Aorta (tissue), 5 donors: ENCODE measurements around the gene CABP2. TPM values are rescaled to one million over a fixed set of nuclear protein-coding genes. Genes with fewer than 3 reads are reported as not detected.
"Not testable (repeated sequence)": the region's sequence is repeated elsewhere in the genome, so short reads cannot be mapped to it uniquely, and the experiment has no call there.

Source experiments
- ATAC-seq: fragments of 200-7000 bp; cut with Tn5 transposase; one replicate; pipeline ENCODE4 v1.9.1; 2022; ENCODE audit warnings: moderate library complexity; ENCODE audit not compliant: low FRiP score
- DNase-seq, 2 donors: peaks; one replicate each; pipeline ENCODE4 v3.0.0-alpha.2; 2020
- H3K27ac ChIP-seq, 2 donors: one replicate each; pipeline ENCODE4 v1.5.1; 2013; ENCODE audit warnings: low read length in 2 of 2, mild to moderate bottlenecking in 2 of 2, moderate library complexity in 2 of 2, control low read depth in 1 of 2, inconsistent platforms in 1 of 2, low read depth in 1 of 2
- H3K27me3 ChIP-seq, 2 donors: one replicate each; pipeline ENCODE4 v1.6.1; 2013; ENCODE audit warnings: control low read depth in 1 of 2, low read length in 1 of 2, mild to moderate bottlenecking in 1 of 2, moderate library complexity in 1 of 2; ENCODE audit not compliant: insufficient read depth in 2 of 2, control insufficient read depth in 1 of 2
- H3K36me3 ChIP-seq, 2 donors: one replicate each; pipeline ENCODE4 v1.6.1; 2013; ENCODE audit warnings: control low read depth in 1 of 2, low read length in 1 of 2, mild to moderate bottlenecking in 1 of 2; ENCODE audit not compliant: insufficient read depth in 2 of 2, control insufficient read depth in 1 of 2
- H3K4me1 ChIP-seq, 2 donors: one replicate each; pipeline ENCODE4 v1.6.1; 2013; ENCODE audit warnings: low read length in 2 of 2, control low read depth in 1 of 2, mild to moderate bottlenecking in 1 of 2, moderate library complexity in 1 of 2; ENCODE audit not compliant: insufficient read depth in 2 of 2, control insufficient read depth in 1 of 2
- H3K4me3 ChIP-seq, 2 donors: one replicate each; pipeline ENCODE4 v1.5.1; 2013; ENCODE audit warnings: low read length in 2 of 2, control low read depth in 1 of 2, mild to moderate bottlenecking in 1 of 2
- H3K9me3 ChIP-seq: one replicate; pipeline ENCODE4 v1.6.1; 2013; ENCODE audit warnings: mild to moderate bottlenecking, low read length; ENCODE audit not compliant: control insufficient read depth
- WGBS, 2 donors: extraction: QIAGEN DNeasy Blood & Tissue Kit; methylation state at CpG; one replicate each; pipeline ENCODE4 v1.1.7; 2013; 5-methylcytosine and 5-hydroxymethylcytosine counted together
- intact Hi-C, 2 donors: fragments of 100-400 bp; cut with DNase I; formaldehyde crosslinking; loops; one replicate each; pipeline versions ENCODE4 v1.14.2 to v1.15.0; 2022
- polyA plus RNA-seq, 2 donors: library from polyadenylated mRNA; stranded (reverse); fragments of 200-250 nt; gene quantifications; one replicate each; pipeline ENCODE4 v1.2.3, GENCODE V29; 2013
- total RNA-seq, 2 donors: library from RNA; stranded (reverse); fragmentation: NEBNext Ultra II Directional; extraction: Animal tissue kit (Norgen Biotek cat#: 25700); gene quantifications; one replicate each; pipeline ENCODE4 v1.2.1, GENCODE V29; 2021
- donor health status: healthy with polysubstance abuse.
- donor health status: Bipolar disorder and iron deficiency.
- donor health status: DM: no; HTN: no; CAD: no.
- donor health status: DM: no; HTN: no; CAD: no.
- donor health status: DM: yes; HTN: yes; CAD: no.

CABP2 gene
- total and polyA plus RNA-seq, 4 donors = not detected

DNA sequence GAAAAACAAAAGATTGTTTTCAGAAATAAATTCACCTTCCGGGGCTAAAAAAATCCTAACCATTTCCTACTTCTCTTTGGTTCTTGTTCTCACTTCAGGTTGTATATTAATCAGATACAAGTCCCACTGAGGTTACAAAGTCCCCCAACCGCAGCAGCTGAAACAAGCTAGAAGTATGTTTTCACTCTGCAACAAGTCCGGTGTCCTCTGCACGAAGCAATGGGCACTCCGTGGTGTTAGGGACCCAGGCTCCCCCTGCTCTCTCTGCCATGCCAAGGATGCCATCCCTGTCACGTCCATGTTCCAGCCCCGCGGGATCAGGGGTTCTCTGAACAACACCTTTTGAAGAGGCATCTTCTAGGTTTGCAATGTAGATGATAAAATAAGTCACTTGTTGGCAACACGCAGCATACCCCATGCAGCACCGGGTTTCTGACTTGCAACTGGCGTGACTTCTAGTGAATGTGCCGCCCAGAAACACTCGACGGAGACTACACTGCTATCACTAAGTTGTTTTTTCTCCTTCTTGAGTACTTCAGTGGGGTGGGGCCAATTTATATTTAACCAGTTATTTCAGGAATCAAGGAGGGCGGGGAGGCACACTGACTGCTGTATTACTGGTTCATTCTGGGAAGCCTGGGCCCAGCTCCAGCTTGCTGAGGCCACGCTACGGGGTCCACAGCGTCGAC, 35.0 kb upstream of the CABP2 start:
- peak; percentile 70 for ATAC-seq
- intact Hi-C loops = loop anchor here (1.0 to 5.0 kb wide), 2 partner anchors 25 to 51 kb away; partner anchors contain the start of genes CDK2AP2 (in 1 of the 2), GSTP1 (in 1 of the 2) and PITPNM1 (in 1 of the 2)
- Histone ChIP-seq H3K27me3 (no peaks in the 10 kb centered on the region), H3K9me3 (no peaks in the 10 kb centered on the region), H3K36me3 (no peaks in the 10 kb centered on the region), H3K4me3 (peak overlapping the region in 1 of 2 donors; percentile 18), H3K4me1 (peaks cover 0 to 3% of the 10 kb centered on the region in 2 donors), H3K27ac (peak overlapping the region; percentile 52 to 90)
- WGBS, 2 donors = 2 to 5% methylated on average over 19 of the region's 19 CpGs
- DNase-seq = peak; percentile 82 to 90

DNA sequence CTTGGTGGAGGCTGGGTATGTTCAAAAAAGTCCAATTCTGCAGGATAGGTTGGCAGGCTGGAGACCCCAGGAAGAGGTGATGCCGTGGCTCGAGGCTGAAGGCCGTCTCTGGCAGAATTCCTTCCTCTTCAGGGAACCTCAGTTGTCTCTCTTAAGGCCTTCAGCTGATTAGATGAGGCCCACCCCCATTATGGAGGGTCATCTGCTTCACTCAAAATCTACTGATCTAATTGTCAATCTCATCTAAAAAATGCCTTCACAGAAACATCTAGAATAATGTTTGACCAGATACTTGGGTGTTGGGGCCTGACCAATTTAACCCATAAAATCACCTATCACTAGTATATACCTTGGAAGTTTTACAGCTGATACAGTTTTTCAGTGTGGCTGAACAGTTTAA, 33.0 kb upstream of the CABP2 start:
- Histone ChIP-seq H3K27me3 (no peaks in the 10 kb centered on the region), H3K9me3 (no peaks in the 10 kb centered on the region), H3K4me3 (no peak overlapping the region), H3K27ac (no peak overlapping the region), H3K4me1 (peaks cover 0 to 3% of the 10 kb centered on the region in 2 donors), H3K36me3 (no peaks in the 10 kb centered on the region)
- intact Hi-C loops = loop anchor here in 1 of 2 donors (5.0 kb wide), 1 partner anchor 49 kb away; the partner anchor contains the start of genes CDK2AP2 and PITPNM1
- DNase-seq (no peak), ATAC-seq (no peak)
- 91 to 94% methylated on average over 3 of the region's 3 CpGs for WGBS, 2 donors

- H3K27ac ChIP-seq, DNase-seq, intact Hi-C loops: not testable (repeated sequence)
These were observed 28.5 kb upstream of the CABP2 start for GRCh38 chr11:67551697-67552096.

DNA sequence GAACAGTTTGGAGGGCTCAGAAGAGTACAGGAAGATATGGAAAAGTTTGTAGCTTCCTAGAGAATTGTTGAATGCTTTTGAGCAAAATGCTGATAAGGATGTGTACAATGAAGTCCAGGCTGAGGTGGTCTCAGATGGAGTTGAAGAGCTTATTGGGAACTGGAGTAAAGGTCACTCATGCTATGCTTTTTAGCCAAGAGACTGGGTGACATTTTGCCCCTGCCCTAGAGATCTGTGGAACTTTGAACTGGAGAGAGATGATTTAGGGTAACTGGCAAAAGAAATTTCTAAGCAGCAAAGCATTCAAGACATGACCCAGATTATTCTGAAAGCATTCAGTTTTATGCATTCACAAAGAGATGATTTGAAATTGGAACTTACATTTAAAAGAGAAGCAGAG, 27.9 kb upstream of the CABP2 start:
- Histone ChIP-seq H3K4me1 (no peaks in the 10 kb centered on the region), H3K27me3 (no peaks in the 10 kb centered on the region), H3K4me3 (no peak overlapping the region), H3K9me3 (no peaks in the 10 kb centered on the region), H3K36me3 (no peaks in the 10 kb centered on the region), H3K27ac (no peak overlapping the region)
- intact Hi-C loops = no loop called here
- ATAC-seq (no peak), DNase-seq (no peak)

More at GRCh38 chr11:67551697-67552096, 28.5 kb upstream of the CABP2 start:
- not testable (repeated sequence) for H3K4me1 ChIP-seq, H3K9me3 ChIP-seq, ATAC-seq, H3K27me3 ChIP-seq, H3K4me3 ChIP-seq, H3K36me3 ChIP-seq

DNA sequence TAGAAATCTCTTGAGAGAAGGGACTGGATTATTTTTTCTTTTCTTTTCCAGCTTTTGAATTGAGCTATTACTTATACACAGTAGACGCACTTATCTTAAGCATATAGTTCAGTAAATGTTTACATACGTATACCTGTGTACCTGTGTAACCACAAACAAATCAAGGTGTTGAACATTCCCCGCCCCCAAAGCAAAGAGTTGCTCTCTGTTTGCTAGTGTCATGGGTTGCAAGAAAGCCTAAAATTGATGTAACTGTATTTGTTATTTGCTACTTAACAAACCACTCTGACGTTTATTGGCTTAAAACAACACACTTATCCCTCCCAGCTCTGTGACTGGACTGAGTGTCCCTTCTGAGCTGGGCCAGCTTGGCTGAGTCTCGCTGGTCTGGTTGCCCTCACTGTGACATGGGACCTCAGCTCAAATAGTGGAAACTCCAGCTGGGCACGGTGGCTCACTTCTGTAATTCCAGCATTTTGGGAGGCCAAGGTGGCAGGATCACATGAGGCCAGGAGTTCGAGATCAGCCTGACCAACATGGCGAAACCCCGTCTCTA, 25.4 kb upstream of the CABP2 start:
- Histone ChIP-seq H3K4me3 (no peak overlapping the region), H3K4me1 (no peaks in the 10 kb centered on the region), H3K27ac (no peak overlapping the region), H3K9me3 (no peaks in the 10 kb centered on the region), H3K36me3 (no peaks in the 10 kb centered on the region), H3K27me3 (no peaks in the 10 kb centered on the region)
- intact Hi-C loops = no loop called here
- WGBS, 2 donors = 86 to 87% methylated on average over 9 of the region's 9 CpGs
- DNase-seq = no peak
- no peak for ATAC-seq

GRCh38 chr11:67548112-67548511, 24.9 kb upstream of the CABP2 start:
- WGBS, 2 donors = 77 to 79% methylated on average over 4 of the region's 4 CpGs
- H3K27ac ChIP-seq, ATAC-seq, H3K27me3 ChIP-seq, H3K4me1 ChIP-seq, H3K36me3 ChIP-seq, intact Hi-C loops, DNase-seq, H3K4me3 ChIP-seq, H3K9me3 ChIP-seq: not testable (repeated sequence)

DNA sequence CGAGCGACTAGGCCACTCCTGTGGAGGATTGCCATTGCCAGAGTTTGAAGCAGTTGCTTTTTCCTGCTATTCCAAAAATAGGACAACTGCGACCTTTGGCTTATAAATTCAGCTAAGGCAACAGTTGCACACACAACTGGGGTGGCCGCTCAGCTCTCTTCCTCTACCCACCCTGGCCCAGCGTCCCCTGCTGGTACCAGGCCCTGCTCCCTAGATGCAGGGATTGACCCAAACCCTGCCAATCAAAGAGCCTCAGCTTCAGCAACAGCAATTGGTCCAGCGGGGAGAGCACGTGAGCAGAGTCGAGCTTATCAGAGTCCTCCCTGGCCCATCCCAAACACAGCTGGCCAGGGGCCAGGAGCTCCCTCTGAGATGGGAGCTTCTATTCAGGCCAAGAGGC, 22.0 kb upstream of the CABP2 start:
- 53 to 60% methylated on average over 8 of the region's 8 CpGs for WGBS, 2 donors
- no peaks in the 10 kb centered on the region for H3K9me3 ChIP-seq
- H3K36me3 ChIP-seq = no peaks in the 10 kb centered on the region
- no peak for DNase-seq
- intact Hi-C loops = no loop called here
- ATAC-seq = no peak
- no peak overlapping the region for H3K4me3 ChIP-seq
- no peaks in the 10 kb centered on the region for H3K27me3 ChIP-seq
- H3K4me1 ChIP-seq = no peaks in the 10 kb centered on the region
- no peak overlapping the region for H3K27ac ChIP-seq

DNA sequence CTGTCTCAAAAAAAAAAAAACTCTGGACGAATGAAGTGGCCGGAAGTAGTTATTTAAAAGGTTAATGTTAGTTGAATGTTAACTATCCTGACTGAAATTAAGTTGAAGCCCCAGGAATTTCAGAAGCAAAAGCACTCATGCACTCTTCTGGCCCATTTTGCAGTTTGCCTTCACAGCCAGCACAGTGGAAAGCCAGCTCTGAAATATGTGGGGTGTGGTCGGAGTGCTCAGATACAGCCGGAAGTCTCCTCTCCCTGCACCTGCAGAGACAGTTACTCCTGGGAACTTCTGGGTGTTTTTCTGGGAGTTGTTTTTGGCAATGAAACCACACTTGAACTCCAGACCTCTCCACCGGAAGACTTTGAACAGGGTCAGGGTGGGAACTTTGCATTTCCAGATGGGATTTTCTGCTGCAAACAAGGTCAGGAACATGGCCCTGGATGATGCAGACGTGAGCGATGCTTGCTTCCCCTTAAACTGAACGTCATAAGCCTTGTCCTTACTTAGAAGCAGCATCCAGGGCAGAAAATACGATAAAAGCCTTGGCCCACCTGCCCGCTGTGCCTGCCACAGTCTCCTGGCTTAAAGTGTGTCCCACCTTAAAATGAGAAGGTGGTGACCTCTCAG, 21.5 kb upstream of the CABP2 start:
- no peaks in the 10 kb centered on the region for H3K4me1 ChIP-seq

DNA sequence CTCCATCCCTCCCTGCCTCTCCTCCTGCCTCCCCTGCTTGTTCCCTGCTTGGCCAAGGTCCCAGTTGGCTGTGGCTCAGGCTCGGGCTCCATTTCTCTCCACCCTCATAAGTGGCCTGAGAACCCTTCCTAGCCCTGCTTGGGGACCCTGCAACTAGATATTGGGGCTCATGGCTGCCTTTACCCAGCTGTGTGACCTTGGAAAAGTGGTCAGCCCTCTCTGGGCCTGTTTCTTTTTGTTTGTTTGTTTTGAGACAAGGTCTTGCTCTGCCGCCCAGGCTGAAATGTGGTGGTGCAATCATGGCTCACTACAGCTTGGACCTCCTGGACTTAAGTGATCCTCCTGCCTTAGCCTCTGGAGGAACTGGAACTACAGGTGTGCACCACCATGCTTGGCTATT, 20.3 kb upstream of the CABP2 start:
- no peak overlapping the region for H3K4me3 ChIP-seq
- H3K4me1 ChIP-seq = no peaks in the 10 kb centered on the region
- DNase-seq (no peak), ATAC-seq (no peak)
- no peaks in the 10 kb centered on the region for H3K9me3 ChIP-seq
- WGBS, 2 donors = 56% methylated on average over 2 of the region's 2 CpGs
- no peak overlapping the region for H3K27ac ChIP-seq
- no peaks in the 10 kb centered on the region for H3K27me3 ChIP-seq
- H3K36me3 ChIP-seq = no peaks in the 10 kb centered on the region
- intact Hi-C loops = no loop called here

More for the DNA sequence above, 21.5 kb upstream of the CABP2 start:
- no peak overlapping the region for H3K27ac ChIP-seq
- H3K36me3 ChIP-seq = no peaks in the 10 kb centered on the region
- 70% methylated on average over 10 of the region's 10 CpGs for WGBS, 2 donors
- no peak for ATAC-seq
- no peaks in the 10 kb centered on the region for H3K9me3 ChIP-seq
- no peak overlapping the region for H3K4me3 ChIP-seq
- no peak for DNase-seq
- intact Hi-C loops = no loop called here
- H3K27me3 ChIP-seq = no peaks in the 10 kb centered on the region
